Astrocyte (in vitro differentiated cells and primary cell): ENCODE results near the gene UBL7.

Experiments
- EZH2 ChIP-seq: IDR thresholded peaks from 2 replicates; pipeline ENCODE4 v1.6.1; 2012; ENCODE audit warnings: mild to moderate bottlenecking, low read length, inconsistent platforms; ENCODE audit not compliant: insufficient read depth
- TF ChIP-seq, protein P1 (sequence below): IDR thresholded peaks from 2 replicates; pipeline ENCODE4 v1.5.1; 2011; ENCODE audit warnings: low read depth, mild to moderate bottlenecking, inconsistent platforms, low read length, moderate library complexity; ENCODE audit not compliant: insufficient read depth

DNA sequence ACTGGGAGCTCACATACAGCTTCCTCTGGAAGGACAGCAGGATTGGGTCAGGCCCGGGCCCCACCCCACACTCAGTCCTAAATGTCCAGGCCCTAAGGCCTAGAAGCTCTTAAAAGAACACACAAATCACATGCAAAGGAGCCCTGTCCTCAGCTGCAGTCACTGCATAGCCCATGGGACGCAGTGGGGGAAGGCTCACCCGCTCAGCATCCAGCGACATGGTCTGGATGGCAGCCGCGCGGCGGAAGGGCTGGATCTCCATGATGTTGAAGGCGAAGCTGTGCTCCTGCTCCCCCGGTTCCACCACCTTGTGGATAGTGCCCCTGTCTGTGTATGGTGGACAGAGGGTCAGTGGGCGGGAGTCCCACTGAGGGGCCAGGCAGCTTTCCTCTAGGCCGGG is 49.3 kb downstream of the UBL7 start:
- TF ChIP-seq EZH2 = no peak
- TF ChIP-seq, protein P1, sequence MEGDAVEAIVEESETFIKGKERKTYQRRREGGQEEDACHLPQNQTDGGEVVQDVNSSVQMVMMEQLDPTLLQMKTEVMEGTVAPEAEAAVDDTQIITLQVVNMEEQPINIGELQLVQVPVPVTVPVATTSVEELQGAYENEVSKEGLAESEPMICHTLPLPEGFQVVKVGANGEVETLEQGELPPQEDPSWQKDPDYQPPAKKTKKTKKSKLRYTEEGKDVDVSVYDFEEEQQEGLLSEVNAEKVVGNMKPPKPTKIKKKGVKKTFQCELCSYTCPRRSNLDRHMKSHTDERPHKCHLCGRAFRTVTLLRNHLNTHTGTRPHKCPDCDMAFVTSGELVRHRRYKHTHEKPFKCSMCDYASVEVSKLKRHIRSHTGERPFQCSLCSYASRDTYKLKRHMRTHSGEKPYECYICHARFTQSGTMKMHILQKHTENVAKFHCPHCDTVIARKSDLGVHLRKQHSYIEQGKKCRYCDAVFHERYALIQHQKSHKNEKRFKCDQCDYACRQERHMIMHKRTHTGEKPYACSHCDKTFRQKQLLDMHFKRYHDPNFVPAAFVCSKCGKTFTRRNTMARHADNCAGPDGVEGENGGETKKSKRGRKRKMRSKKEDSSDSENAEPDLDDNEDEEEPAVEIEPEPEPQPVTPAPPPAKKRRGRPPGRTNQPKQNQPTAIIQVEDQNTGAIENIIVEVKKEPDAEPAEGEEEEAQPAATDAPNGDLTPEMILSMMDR = no peak
